OCI-LY1 (cell line): ENCODE data around the gene KCNG3.

Source experiments
- EZH2 ChIP-seq: fragments of 200-600 bp; sonication (generic), shearing (Covaris generic); IDR thresholded peaks from 2 replicates; pipeline ENCODE4 v1.8.0; 2017; ENCODE audit warnings: borderline replicate concordance, mixed run types, mild to moderate bottlenecking, antibody characterized with exemption, low read length, moderate library complexity, mixed read lengths
- TF ChIP-seq, protein P1 (sequence below): fragments of 200-600 bp; sonication (generic), shearing (Covaris generic); IDR thresholded peaks from 2 replicates; pipeline ENCODE4 v1.5.1; 2017; ENCODE audit warnings: mild to moderate bottlenecking, antibody characterized with exemption, low read length, moderate library complexity, mixed read lengths

- TF ChIP-seq, protein P1, sequence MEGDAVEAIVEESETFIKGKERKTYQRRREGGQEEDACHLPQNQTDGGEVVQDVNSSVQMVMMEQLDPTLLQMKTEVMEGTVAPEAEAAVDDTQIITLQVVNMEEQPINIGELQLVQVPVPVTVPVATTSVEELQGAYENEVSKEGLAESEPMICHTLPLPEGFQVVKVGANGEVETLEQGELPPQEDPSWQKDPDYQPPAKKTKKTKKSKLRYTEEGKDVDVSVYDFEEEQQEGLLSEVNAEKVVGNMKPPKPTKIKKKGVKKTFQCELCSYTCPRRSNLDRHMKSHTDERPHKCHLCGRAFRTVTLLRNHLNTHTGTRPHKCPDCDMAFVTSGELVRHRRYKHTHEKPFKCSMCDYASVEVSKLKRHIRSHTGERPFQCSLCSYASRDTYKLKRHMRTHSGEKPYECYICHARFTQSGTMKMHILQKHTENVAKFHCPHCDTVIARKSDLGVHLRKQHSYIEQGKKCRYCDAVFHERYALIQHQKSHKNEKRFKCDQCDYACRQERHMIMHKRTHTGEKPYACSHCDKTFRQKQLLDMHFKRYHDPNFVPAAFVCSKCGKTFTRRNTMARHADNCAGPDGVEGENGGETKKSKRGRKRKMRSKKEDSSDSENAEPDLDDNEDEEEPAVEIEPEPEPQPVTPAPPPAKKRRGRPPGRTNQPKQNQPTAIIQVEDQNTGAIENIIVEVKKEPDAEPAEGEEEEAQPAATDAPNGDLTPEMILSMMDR = no peak
- TF ChIP-seq EZH2 = no peak
Measured at GRCh38 chr2:42414648-42415047, 79.1 kb downstream of the KCNG3 start.
